Myocyte (in vitro differentiated cells): ENCODE measurements around the gene CERS1. TPM values are rescaled to one million over a fixed set of nuclear protein-coding genes. Genes with fewer than 3 reads are reported as not detected.

Source experiments
- DNase-seq: peaks from one replicate; pipeline ENCODE4 v3.0.0-alpha.2; 2012; ENCODE audit warnings: low read depth
- total RNA-seq: library from RNA; depleted of rRNA; stranded (reverse); fragments of >200 nt; gene quantifications from 2 replicates; pipeline ENCODE4 v1.2.3, GENCODE V29; 2014

The CERS1 gene
- total RNA-seq, 1 donor from 2014 or later, result 30.6 TPM

DNA sequence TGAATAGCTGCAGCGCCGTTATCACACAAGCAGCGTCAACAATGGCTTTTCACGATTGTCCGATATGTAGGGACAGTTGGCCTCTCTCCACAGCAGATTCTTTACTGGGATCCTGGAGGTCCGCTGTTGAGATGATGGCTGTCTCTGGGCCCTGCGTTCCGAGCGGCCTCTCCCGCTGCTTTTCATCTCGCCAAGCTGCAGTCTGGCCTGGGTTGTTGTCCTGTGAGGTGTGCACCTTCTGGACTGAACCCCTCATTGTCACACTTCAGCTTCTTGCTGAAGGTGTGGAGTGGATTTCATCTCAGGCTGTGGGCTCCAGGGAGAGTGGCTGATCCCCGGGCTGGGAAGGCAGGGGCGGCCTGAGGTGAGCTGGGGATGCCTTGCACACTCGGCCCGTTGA lies 54.6 kb downstream of the CERS1 start:
- no peak for DNase-seq

DNA sequence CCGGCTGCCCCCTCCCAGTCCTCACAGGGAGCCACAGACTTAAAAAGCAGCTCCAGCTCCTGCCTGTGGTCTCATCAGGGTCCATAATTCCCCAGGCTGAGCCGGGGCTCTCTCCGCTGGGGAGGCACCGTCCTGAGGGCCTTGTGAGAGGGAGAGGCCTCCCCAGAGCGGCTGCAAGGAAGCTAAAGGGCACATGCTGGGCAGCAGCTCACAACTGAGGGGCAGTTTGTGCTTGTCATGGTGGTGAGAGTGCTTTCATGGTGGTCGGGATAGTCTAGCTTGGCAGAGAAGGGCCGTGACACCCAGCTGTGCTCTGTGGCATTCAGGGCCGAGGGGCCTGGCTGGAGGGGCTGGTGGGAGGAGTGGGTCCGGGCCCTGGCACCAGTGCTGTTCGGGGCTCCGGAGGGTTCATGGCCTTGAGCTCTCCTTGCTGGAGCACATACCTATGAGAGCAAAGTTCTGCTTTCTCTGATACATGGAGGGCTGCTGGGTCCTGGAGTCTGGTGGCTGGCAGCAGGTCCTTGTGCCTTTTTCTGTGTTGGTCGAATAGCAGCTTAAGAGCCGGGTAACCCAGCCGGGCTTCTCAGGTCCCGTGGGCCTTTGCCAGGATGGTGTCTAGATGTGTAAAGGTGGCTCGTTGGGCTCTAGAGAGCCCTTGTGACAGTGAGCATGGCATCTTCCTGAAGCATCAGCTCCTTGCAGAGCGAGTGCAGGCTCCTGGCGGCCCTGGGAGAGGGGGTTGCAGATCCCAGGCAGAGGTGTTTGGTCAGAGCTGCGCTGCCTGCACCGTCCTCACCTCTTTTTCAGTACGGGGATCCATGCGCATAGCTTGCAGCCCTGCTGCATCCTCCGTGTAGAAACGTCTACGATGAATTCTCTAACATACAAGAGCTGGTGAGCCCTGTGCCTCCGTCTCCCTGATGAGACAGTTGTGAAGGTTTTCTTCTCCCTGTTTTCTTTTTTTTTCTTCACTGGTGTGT lies 55.4 kb downstream of the CERS1 start:
- DNase-seq, result no peak

DNA sequence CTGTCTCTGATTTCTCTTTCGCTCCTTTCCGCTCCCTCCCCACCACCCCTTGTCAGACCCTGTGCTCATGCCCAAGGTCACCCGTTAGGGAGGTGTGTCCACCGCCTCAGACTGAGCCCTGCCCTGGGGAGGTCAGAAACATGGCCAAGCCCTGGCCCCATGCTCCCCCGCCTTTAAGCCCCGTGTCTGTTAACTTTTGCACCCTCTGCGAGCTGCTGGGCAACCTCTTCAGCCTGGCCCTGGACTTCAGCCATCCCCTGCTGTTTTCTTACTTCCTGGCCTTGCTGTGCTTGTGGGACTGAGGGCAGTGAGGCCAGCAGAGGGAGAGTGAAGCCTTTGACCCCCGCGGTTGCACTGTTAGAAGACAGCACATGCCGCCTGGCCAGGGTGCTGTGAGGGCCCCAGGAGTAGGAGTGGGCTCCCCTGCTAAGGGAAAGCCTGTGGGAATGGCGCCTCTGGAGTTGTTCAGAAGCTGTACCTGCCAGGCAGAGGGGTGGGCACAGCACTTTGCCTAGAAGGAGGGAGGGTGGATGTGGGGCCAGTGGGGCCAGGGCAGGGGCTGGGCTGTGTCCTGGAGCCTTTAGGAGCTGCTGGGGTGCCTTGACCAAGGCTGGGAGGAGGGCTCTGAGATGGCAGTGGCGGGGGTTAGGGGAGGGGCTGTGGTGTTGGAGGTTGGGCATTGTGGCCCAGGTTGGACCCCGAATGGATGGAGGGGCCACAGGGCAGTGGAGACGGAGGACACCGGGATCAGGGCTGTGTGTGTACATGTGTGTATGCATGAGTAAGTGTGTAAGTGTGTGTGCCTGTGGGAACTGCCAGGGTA lies 56.3 kb downstream of the CERS1 start:
- DNase-seq, result peak; percentile 44

DNA sequence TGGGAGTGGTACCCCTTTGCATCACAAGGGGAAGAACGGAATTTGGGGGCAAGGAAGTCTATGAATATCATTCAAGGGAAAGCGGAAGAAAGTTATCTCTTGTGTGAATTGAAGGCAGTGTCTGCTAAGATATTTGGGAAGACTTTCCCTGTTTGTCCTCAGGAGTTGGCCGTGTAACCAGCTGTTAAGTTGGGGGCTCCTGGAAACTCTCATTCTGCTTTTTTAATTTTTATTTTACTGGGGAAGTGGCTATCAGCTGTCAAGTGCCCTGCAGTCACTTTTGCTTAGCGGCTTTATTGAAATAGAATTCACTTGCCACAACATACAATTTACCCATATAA lies 61.3 kb downstream of the CERS1 start:
- no peak for DNase-seq

DNA sequence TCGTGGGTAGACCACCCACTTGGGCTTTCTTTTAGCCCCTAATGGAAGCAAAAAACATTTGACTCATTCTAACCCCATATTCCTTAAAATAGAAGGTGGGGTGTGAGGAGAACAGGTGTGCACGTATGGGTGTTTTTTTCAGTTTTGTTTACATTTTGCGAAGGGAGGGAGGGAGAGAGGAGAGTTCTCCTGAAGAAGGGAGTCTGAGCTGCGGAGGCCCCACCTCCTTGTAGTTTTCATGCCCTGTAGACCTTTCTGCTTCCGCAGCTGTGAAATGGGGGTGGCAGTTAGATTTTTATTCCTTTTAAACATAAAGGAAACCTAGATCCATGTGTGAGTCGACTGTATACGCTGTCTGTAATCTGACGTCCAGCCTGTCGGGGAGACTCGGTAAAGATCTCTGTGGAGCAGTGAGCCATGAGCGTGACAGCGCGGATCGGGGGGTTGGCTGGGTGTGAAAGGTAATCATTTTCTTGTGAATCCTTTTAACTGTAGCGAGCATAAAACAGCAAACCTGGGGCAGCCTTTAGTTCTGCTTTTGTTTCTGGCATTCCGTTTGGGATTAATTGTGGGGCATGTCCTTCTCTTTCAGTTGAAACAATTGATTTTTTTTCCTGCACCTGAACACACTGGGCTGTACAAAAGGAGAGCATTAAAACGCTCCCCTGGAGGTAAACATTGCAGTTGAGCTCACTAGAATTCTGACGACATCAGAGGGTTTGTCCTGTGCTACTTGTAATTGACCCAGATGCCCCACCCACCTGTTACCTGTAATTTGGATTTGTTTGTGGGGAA lies 61.9 kb downstream of the CERS1 start:
- no peak for DNase-seq

DNA sequence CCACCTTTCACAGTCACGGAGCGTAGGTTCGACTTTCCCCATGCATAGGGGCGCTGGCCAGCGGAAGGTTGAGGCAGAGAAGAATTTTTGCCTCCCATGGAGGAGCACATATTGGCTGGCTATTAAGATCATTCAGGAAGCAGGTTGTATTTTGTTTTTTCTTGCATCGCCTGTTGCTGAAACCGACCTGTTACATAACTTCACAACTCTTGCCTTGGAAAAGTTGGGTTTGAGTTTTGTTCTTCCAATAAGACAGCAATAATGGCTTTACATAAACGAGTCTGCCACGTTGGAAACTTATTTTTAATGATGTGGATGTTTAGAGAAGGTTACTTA lies 62.8 kb downstream of the CERS1 start:
- DNase-seq, result no peak

DNA sequence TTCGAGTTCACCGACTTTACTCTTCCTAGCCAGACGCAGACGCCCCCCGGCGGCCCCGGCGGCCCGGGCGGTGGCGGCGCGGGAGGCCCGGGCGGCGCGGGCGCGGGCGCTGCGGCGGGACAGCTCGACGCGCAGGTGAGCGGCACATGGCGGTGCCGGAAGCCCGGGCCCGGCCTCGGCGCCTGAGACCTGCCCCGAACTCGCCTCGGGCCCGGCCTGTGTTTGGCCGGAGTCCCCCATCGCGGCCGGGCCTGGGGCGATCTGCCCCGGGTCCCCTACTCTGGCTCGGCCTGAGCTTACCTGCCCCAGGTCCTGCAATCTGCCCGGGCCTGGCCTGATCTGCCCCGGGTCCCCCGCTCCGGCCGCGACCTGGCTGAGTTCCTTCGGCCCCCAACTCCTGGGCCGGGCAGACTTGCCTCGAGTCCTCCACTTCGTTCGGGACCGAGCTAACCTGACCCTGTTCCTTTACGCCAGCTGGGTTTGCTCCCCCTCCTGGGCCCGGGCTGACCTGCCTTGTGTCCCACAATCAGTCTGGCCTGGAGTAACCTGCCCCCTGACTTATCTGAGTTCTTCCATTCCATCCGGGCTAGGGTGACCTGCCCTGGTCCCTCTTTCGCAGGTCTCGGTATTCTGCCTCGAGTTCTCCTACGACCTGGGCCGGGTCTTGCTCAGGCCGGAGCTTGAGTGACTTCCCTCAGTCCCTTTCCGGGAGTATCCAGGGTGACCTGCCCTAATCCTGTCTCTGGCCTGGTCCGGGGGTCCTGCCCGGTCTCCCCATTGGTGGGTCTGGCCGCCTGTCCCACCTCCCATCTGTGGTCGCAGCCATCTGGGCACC lies 63.4 kb downstream of the CERS1 start:
- DNase-seq, result peak; percentile 45

DNA sequence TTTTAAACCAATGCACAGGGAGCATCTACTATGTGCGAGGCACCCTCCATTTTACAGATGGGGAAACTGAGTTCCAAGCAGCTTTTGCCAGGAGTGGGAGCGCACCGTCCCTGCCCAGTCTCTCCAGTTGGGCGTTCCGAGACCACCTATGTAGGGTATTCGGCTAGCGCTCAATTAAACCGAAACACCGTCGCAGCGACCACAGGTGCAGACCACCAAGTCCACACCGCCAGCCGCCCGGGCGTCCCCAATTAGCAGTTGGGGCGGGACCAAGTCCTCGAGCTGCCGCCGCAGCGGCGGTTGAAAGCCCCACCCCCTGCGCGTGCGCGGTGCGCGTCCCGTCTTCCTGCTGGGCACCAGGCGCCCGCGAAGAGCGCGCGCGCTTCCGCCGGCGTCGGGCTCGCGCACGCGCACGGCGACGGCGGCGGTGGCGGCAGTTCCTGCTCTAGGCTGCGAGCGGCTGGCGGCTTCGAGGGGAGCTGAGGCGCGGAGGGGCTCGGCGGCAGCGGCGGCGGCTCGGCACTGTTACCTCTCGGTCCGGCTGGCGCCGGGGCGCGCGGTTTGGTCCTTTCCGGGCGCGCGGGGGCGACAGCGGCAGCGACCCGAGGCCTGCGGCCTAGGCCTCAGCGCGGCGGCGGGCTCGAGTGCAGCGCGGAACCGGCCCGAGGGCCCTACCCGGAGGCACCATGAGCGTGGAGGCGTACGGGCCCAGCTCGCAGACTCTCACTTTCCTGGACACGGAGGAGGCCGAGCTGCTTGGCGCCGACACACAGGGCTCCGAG lies 64.2 kb downstream of the CERS1 start, which contains the start of gene UPF1:
Gene UPF1, plus strand, starts transcription at position 436 of the 782 bp plus-strand sequence. Its CDS starts 251 bp downstream, at position 687.
- DNase-seq, result peak; percentile 92

DNA sequence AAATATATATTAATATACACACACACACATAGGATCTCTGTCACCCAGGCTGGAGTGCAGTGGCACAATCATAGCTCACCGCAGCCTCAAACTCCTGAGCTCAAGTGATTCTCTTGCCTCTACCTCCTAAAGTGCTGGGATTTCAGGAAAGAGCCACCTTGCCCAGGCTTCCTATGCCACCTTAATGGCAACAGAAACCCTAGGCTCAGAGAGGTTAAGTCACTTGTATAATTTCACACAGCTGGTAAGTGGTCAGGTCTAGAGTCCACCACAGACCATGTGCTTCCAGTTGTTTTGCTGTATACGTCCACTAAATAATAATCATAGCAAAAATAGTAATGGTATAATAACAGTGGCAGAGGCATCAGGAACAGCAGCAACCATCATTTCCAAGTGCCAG lies 65.5 kb downstream of the CERS1 start:
- no peak for DNase-seq

DNA sequence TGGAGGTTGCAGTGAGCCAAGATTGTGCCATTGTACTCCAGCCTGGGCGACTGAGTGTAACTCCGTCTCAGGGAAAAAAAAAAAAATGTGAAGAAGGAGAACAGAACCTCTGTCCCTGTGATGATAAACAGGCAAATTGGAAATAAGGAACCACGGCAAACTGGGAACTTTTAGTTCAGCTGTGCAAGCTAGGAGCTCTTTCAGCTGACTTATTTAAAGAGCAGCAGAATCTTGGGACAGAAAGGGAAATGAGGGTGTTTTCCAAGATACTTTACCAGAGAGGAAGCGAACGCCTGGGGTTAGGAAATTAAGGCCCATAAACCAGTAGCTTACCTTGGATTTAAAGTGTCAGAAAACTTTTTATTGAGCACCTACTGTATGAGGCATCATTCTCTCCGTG lies 67.2 kb downstream of the CERS1 start:
- DNase-seq, result no peak

Other genes starting within 250 kb of the CERS1 start
- gene CRTC1, start 212.5 kb downstream of the CERS1 start, total RNA-seq, result 2.8 and 3.3 TPM in 2 replicates
- gene COMP, start 104.9 kb downstream of the CERS1 start, total RNA-seq, result not detected in 2 replicates
- 47.4 and 63.5 TPM in 2 replicates for gene UPF1, start 64.2 kb downstream of the CERS1 start, total RNA-seq
- gene COPE, start 23.2 kb upstream of the CERS1 start, total RNA-seq, result 328 and 338 TPM in 2 replicates
- gene DDX49, start 23.6 kb upstream of the CERS1 start, total RNA-seq, result 47.1 and 55.0 TPM in 2 replicates
- 203 and 240 TPM in 2 replicates for gene HOMER3, start 45.1 kb upstream of the CERS1 start, total RNA-seq
- 90.9 and 101 TPM in 2 replicates for gene SUGP2, start 137.4 kb upstream of the CERS1 start, total RNA-seq
- 51.4 and 55.8 TPM in 2 replicates for gene ARMC6, start 137.4 kb upstream of the CERS1 start, total RNA-seq
- gene SLC25A42, start 167.8 kb upstream of the CERS1 start, total RNA-seq, result 24.6 and 28.1 TPM in 2 replicates
- 38.0 and 48.0 TPM in 2 replicates for gene TMEM161A, start 242.3 kb upstream of the CERS1 start, total RNA-seq